Activated naive CD4-positive, alpha-beta T cell treated with anti-CD3 and anti-CD28 coated beads for 36 hours (primary cell): ENCODE results near the gene ACTN4. TPM values are rescaled to one million over a fixed set of nuclear protein-coding genes. Genes with fewer than 3 reads are reported as not detected.

ENCODE experiments used
- CTCF ChIA-PET: fragments of 350-600 bp; sonication (Branson Sonifier 250); formaldehyde crosslinking; loops from one replicate; lab custom pipeline; 2021; ENCODE audit warnings: antibody characterized with exemption; lab: Charles Lee
- DNase-seq: peaks from one replicate; pipeline ENCODE4 v3.0.0-alpha.2; 2020
- H3K27ac Mint-ChIP-seq: one replicate; pipeline ENCODE4 v1.8.0; 2021; ENCODE audit warnings: mild to moderate bottlenecking, mixed read lengths
- H3K27me3 Mint-ChIP-seq: one replicate; pipeline ENCODE4 v1.8.0; 2021; ENCODE audit warnings: low read depth, mixed read lengths
- H3K36me3 Mint-ChIP-seq: one replicate; pipeline ENCODE4 v1.8.0; 2021; ENCODE audit warnings: low read depth, mixed read lengths
- H3K4me1 Mint-ChIP-seq: one replicate; pipeline ENCODE4 v1.8.0; 2021; ENCODE audit warnings: low read depth, mixed read lengths
- H3K4me3 Mint-ChIP-seq: one replicate; pipeline ENCODE4 v1.8.0; 2021; ENCODE audit warnings: mild to moderate bottlenecking, moderate library complexity, mixed read lengths
- H3K9me3 Mint-ChIP-seq: one replicate; pipeline ENCODE4 v1.8.0; 2021; ENCODE audit warnings: mixed read lengths
- intact Hi-C: fragments of 100-400 bp; cut with micrococcal nuclease; formaldehyde crosslinking; loops from one replicate; pipeline ENCODE4 v1.15.1; 2023
- total RNA-seq, 2 experiments: library from RNA; stranded (reverse); gene quantifications; one replicate each; pipeline ENCODE4 v1.2.3, GENCODE V29; 2021

Gene ACTN4
- total RNA-seq, 2 experiments from 2014 or later = 117 to 119 TPM

GRCh38 chr19:38675611-38676010, 28.2 kb downstream of the ACTN4 start:
- Mint-ChIP-seq H3K27ac (no peak overlapping the region), H3K36me3 (peaks cover 3% of the 10 kb centered on the region), H3K4me1 (peaks cover 16% of the 10 kb centered on the region), H3K4me3 (no peak overlapping the region), H3K9me3 (no peaks in the 10 kb centered on the region), H3K27me3 (no peaks in the 10 kb centered on the region)
- intact Hi-C loops = no loop called here
- DNase-seq = no peak
- CTCF ChIA-PET = no interaction called here

- Mint-ChIP-seq H3K9me3 (no peaks in the 10 kb centered on the region), H3K4me3 (no peak overlapping the region), H3K27ac (no peak overlapping the region), H3K4me1 (peaks cover 21% of the 10 kb centered on the region), H3K27me3 (no peaks in the 10 kb centered on the region), H3K36me3 (peaks cover 3% of the 10 kb centered on the region)
- intact Hi-C loops = no loop called here
- no peak for DNase-seq
- CTCF ChIA-PET = interaction anchor here (0.6 kb wide), 1 partner anchor 163 kb away, joined by 3 read pairs; no protein-coding TSS in a partner anchor
Observed at GRCh38 chr19:38676023-38676877, 28.8 kb downstream of the ACTN4 start.

DNA sequence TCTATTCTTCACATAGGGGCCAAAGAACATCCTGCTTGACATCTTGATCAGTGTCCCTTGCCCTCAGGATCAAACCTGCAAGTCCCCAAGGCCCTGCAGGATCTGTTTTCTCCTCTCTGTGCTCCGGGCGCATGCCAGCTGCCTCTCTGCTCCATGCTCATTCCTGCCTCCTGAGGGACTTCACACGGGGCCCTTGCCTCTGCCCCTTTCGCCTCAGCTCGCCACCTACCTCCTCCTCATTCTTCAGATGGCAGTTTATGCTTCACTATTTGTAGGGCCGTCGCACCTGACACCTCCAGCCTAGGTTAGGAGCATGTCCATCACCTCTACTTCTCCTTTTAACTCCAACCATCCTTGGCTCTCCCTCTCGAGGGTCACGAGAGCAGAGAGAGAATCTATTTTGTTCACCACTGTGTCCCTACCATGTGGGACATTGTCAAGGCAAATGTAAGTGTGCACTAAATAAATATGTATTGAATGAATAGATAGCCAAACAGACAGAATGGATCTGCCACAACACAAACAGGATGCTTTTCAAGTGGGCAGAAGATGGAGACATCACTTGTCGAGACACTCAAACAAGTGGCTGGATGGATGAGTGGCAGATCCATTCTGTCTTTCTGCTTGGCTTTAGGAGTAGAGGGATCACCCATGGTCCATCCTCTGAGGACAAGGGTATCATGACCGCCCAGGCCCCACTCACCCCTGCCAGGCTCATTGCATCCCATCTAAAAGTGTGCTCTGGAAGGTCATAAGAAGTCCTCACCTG, 29.6 kb downstream of the ACTN4 start:
- CTCF ChIA-PET = interaction anchor here (0.6 kb wide), 1 partner anchor 164 kb away, joined by 3 read pairs; no protein-coding TSS in a partner anchor
- peaks cover 25% of the 10 kb centered on the region for H3K4me1 Mint-ChIP-seq

GRCh38 chr19:38678217-38678890, 30.9 kb downstream of the ACTN4 start:
- Mint-ChIP-seq H3K27ac (no peak overlapping the region), H3K9me3 (peaks cover 2% of the 10 kb centered on the region), H3K36me3 (peaks cover 11% of the 10 kb centered on the region), H3K27me3 (no peaks in the 10 kb centered on the region), H3K4me3 (no peak overlapping the region), H3K4me1 (peaks cover 29% of the 10 kb centered on the region)
- no peak for DNase-seq
- CTCF ChIA-PET = no interaction called here
- intact Hi-C loops = no loop called here

More for the DNA sequence above, 29.6 kb downstream of the ACTN4 start:
- no peak overlapping the region for H3K4me3 Mint-ChIP-seq
- intact Hi-C loops = no loop called here
- no peak overlapping the region for H3K27ac Mint-ChIP-seq
- DNase-seq = no peak
- no peaks in the 10 kb centered on the region for H3K9me3 Mint-ChIP-seq
- H3K27me3 Mint-ChIP-seq = no peaks in the 10 kb centered on the region
- peaks cover 7% of the 10 kb centered on the region for H3K36me3 Mint-ChIP-seq

GRCh38 chr19:38678891-38679494, 31.5 kb downstream of the ACTN4 start:
- peaks cover 35% of the 10 kb centered on the region for H3K4me1 Mint-ChIP-seq
- no peak overlapping the region for H3K27ac Mint-ChIP-seq
- H3K36me3 Mint-ChIP-seq = peaks cover 11% of the 10 kb centered on the region
- H3K9me3 Mint-ChIP-seq = peaks cover 2% of the 10 kb centered on the region
- intact Hi-C loops = no loop called here
- H3K4me3 Mint-ChIP-seq = no peak overlapping the region
- DNase-seq = no peak
- H3K27me3 Mint-ChIP-seq = no peaks in the 10 kb centered on the region
- CTCF ChIA-PET = no interaction called here

DNA sequence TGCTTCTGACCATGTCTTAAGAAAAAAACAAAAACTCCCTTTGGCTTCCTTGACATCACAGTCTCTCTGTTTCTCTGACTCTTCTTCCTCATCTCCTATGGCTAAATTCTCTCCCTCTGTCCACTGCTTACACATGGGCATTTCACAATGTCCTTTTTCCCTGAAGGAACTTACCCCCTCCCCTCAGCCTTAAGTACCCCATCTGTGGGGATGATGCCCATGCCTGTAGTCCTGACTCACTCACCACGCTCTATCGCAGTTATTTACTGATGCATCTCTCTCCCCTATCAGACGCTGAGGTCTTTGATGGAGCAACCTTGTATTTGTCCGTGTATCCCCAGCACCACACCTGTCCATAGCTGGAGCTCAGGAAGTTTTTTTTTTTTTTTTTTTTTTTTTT, 32.4 kb downstream of the ACTN4 start:
- H3K36me3 Mint-ChIP-seq = peaks cover 11% of the 10 kb centered on the region
- no peak for DNase-seq
- no peak overlapping the region for H3K4me3 Mint-ChIP-seq
- H3K9me3 Mint-ChIP-seq = peaks cover 2% of the 10 kb centered on the region
- H3K27ac Mint-ChIP-seq = no peak overlapping the region
- no peaks in the 10 kb centered on the region for H3K27me3 Mint-ChIP-seq
- H3K4me1 Mint-ChIP-seq = peaks cover 43% of the 10 kb centered on the region
- CTCF ChIA-PET = interaction anchor here (1.7 kb wide), 1 partner anchor 45 kb away, joined by 4 read pairs; no protein-coding TSS in a partner anchor
- intact Hi-C loops = no loop called here

GRCh38 chr19:38682195-38682867, 34.9 kb downstream of the ACTN4 start:
- CTCF ChIA-PET = no interaction called here
- Mint-ChIP-seq H3K27me3 (no peaks in the 10 kb centered on the region), H3K36me3 (peaks cover 11% of the 10 kb centered on the region), H3K4me1 (peaks cover 54% of the 10 kb centered on the region), H3K9me3 (peaks cover 2% of the 10 kb centered on the region), H3K4me3 (no peak overlapping the region), H3K27ac (peak overlapping the region; percentile 15)
- DNase-seq = no peak
- intact Hi-C loops = no loop called here

GRCh38 chr19:38682872-38683392, 35.5 kb downstream of the ACTN4 start:
- Mint-ChIP-seq H3K4me3 (no peak overlapping the region), H3K36me3 (peaks cover 11% of the 10 kb centered on the region), H3K27me3 (no peaks in the 10 kb centered on the region), H3K9me3 (peaks cover 2% of the 10 kb centered on the region), H3K27ac (peak overlapping the region; percentile 15), H3K4me1 (peaks cover 56% of the 10 kb centered on the region)
- CTCF ChIA-PET = interaction anchor here (1.3 kb wide), 1 partner anchor 46 kb away, joined by 3 read pairs; no protein-coding TSS in a partner anchor
- no peak for DNase-seq
- intact Hi-C loops = no loop called here

DNA sequence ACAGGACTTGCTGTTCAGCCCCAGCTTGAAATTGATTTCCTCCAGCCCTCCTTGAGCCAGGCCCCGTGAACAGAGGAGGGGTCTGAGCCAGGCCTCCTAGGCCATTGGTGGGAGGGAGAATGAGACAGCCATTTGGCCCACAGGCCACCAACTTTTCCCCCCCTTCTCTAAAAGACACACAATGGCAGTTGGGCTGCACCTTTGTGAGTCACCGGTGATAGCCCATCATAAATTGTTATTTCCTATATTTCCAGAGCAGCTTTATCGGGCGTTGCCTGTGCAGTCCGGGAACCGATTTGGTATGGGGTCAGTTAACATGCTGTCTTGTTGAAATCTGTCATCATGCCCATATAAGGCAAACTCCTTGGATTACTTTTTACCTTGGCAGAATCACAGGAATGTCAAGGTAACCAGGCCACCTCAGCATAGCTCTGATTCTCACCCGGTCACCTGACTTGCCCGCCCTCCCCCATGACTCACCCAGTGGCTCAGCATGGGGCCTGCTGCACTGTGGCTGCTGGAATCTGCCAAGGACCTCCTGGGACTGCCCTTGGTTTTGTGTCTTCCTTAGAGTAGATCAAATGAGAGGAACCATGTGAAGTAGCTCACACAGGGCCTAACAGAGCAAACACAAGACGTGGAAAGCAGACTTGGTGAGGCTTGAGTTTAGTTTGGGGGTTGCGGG, 36.1 kb downstream of the ACTN4 start:
- CTCF ChIA-PET = interaction anchor here (1.3 kb wide), 1 partner anchor 47 kb away, joined by 3 read pairs; no protein-coding TSS in a partner anchor
- Mint-ChIP-seq H3K9me3 (peaks cover 2% of the 10 kb centered on the region), H3K27ac (no peak overlapping the region), H3K27me3 (no peaks in the 10 kb centered on the region), H3K36me3 (peaks cover 11% of the 10 kb centered on the region), H3K4me3 (no peak overlapping the region), H3K4me1 (peaks cover 56% of the 10 kb centered on the region)
- DNase-seq = peak; percentile 61
- intact Hi-C loops = no loop called here

GRCh38 chr19:38684078-38684861, 36.8 kb downstream of the ACTN4 start:
- CTCF ChIA-PET = interaction anchor here (1.3 kb wide), 1 partner anchor 47 kb away, joined by 3 read pairs; no protein-coding TSS in a partner anchor
- intact Hi-C loops = no loop called here
- Mint-ChIP-seq H3K9me3 (peaks cover 2% of the 10 kb centered on the region), H3K36me3 (peaks cover 11% of the 10 kb centered on the region), H3K4me1 (peaks cover 55% of the 10 kb centered on the region), H3K27ac (no peak overlapping the region), H3K4me3 (no peak overlapping the region), H3K27me3 (no peaks in the 10 kb centered on the region)
- no peak for DNase-seq
